PC-3 (cell line): ENCODE data around the gene TPD52L1.

Experiments used
- CTCF ChIP-seq: fragments of 300-600 bp; sonication (generic); conservative IDR thresholded peaks from 2 replicates; pipeline ENCODE4 v1.5.1; 2017; ENCODE audit warnings: antibody characterized with exemption, low read depth, mild to moderate bottlenecking, low read length
- EZH2phosphoT487 ChIP-seq: fragments of 300-600 bp; sonication (generic); IDR thresholded peaks from 2 replicates; pipeline ENCODE4 v1.6.1; 2018; ENCODE audit warnings: mild to moderate bottlenecking, antibody characterized with exemption, low read length, borderline replicate concordance

GRCh38 chr6:125213939-125214338, 60.4 kb downstream of the TPD52L1 start:
- TF ChIP-seq CTCF (no peak), EZH2phosphoT487 (no peak)
